ENCODE results near the gene UQCRC2. TPM values are rescaled to one million over a fixed set of nuclear protein-coding genes. Genes with fewer than 3 reads are reported as not detected.

UQCRC2 gene
- total RNA-seq, 4 donors from 2014 or later: 99.9 to 153 (median 140) TPM

DNA sequence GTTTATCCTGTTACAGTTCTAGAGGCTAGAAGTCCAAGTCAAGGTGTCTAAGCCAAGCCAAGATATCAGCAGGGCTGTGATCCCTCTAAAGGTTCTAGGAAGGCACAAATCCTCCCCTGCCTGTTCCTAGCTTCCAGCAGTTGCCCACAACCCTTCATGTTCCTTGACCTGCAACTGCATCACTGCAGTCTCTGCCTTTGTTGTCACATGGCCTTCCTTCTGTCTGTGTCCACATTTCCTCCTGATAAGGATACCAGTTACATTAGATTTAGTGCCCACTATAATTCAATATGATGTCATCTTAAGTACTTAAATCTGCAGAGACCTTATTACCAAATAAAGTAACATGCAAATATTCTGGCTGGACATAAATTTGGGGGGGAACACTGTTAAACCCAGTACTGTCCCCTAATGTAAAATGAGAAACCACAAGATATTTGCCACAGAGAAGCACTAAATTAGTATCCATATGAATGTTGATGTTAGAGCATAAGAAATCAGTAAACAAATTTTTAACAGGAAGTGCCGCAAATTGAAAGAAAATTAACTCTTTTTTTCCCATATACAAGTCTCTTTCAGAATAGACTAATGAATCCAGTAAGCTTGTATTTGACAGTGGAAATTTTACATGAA lies 4.7 kb downstream of the UQCRC2 start:
- no peak for TF ChIP-seq POLR2A (IDR thresholded peaks at IDR 0.05)
- intact Hi-C loops (cut with DNase I; ENCODE audit: low total_unique reads): no loop called here
- H3K4me3 ChIP-seq (ENCODE audit: low read depth, poor library complexity, severe bottlenecking): no peak overlapping the region
- 53 to 56% methylated on average over 1 of the region's 1 CpG for WGBS, 2 donors
- DNase-seq (ENCODE audit: low spot score in 2 of 2): no peak

DNA sequence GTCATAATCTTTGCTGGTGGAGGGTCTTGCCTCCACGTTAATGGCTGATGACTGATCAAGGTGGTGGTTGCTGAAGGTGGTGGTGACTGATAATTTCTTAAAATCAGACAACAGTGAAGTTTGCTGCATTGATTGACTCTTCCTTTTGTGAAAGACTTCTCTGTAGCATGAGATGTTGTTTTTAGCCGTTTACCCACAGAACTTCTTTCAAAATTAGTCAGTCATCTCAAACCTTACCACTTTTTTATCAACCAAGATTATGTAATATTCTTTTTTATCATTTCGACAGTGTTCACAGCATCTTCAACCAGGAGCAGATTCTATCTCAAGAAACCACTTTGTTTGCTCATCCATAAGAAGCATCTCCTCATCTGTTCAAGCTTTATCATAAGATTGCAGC lies 5.9 kb downstream of the UQCRC2 start:
- DNase-seq (ENCODE audit: low spot score in 2 of 2): no peak
- TF ChIP-seq, protein P1, sequence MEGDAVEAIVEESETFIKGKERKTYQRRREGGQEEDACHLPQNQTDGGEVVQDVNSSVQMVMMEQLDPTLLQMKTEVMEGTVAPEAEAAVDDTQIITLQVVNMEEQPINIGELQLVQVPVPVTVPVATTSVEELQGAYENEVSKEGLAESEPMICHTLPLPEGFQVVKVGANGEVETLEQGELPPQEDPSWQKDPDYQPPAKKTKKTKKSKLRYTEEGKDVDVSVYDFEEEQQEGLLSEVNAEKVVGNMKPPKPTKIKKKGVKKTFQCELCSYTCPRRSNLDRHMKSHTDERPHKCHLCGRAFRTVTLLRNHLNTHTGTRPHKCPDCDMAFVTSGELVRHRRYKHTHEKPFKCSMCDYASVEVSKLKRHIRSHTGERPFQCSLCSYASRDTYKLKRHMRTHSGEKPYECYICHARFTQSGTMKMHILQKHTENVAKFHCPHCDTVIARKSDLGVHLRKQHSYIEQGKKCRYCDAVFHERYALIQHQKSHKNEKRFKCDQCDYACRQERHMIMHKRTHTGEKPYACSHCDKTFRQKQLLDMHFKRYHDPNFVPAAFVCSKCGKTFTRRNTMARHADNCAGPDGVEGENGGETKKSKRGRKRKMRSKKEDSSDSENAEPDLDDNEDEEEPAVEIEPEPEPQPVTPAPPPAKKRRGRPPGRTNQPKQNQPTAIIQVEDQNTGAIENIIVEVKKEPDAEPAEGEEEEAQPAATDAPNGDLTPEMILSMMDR (IDR thresholded peaks at IDR 0.05): no peak
- no peak for TF ChIP-seq POLR2A (IDR thresholded peaks at IDR 0.05)
- H3K4me3 ChIP-seq (ENCODE audit: low read depth, poor library complexity, severe bottlenecking): no peak overlapping the region
- intact Hi-C loops (cut with DNase I; ENCODE audit: low total_unique reads): no loop called here
- WGBS, 2 donors: 78 to 81% methylated on average over 3 of the region's 3 CpGs

DNA sequence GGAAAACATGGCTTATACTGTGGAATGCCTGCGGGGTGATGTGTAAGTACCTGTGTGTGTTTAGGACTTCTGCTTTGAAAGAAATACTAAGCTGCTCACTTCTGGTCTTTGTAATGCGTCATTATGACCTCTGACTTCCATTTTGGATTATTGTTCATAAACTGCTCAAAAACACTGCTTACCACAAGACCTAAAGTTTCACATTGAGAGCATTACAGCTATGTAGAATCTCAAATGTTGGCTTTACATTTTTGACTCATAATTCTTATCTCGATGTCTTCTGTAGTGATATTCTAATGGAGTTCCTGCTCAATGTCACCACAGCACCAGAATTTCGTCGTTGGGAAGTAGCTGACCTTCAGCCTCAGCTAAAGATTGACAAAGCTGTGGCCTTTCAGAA lies 9.3 kb downstream of the UQCRC2 start:
- intact Hi-C loops (cut with DNase I; ENCODE audit: low total_unique reads): no loop called here
- no peak for DNase-seq (ENCODE audit: low spot score in 2 of 2)
- no peak overlapping the region for H3K4me3 ChIP-seq (ENCODE audit: low read depth, poor library complexity, severe bottlenecking)
- 93 to 94% methylated on average over 5 of the region's 5 CpGs for WGBS, 2 donors
- TF ChIP-seq POLR2A (IDR thresholded peaks at IDR 0.05): no peak

DNA sequence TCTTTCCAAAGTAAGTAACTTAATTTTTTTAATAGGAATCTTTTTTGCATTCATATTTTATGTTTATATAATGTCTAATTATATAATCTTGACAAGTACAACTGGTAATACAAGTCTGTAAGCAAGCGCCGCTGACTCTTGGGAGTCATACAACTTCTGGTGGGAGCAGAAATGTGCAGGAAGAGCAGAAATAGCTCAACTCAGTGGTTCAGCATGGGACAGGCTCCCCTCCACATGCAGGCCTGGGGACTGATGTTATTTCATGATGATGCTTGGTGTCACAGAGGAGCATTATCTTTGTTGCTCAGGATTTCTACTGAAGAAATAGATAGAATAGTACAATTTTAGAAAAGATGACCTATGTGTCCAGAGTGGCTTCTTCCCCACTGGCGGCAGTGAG lies 10.7 kb downstream of the UQCRC2 start:
- TF ChIP-seq POLR2A (IDR thresholded peaks at IDR 0.05): no peak
- TF ChIP-seq, protein P1 (IDR thresholded peaks at IDR 0.05): no peak
- intact Hi-C loops (cut with DNase I; ENCODE audit: low total_unique reads): no loop called here
- DNase-seq (ENCODE audit: low spot score in 2 of 2): no peak
- no peak overlapping the region for H3K4me3 ChIP-seq (ENCODE audit: low read depth, poor library complexity, severe bottlenecking)
- 74 to 83% methylated on average over 3 of the region's 3 CpGs for WGBS, 2 donors

DNA sequence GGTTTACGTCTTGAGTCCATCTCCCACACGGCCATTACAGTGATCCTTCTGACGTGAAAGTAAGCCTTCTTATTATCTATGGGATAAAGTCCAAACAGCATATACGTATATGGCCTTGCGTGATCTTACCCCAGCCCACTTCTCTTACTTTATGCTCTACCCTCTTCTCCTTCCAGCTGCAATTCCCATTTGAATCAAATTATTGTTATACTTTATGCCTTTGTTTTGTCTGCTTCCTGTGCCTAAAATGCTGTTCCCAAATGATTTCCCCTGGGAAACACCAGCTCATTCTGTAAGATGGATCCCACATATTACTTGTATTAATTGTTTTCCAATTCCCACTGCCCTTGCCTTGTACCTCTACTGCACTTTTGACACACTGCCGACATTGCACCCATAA lies 11.2 kb downstream of the UQCRC2 start:
- TF ChIP-seq, protein P1 (IDR thresholded peaks at IDR 0.05): no peak
- no peak for TF ChIP-seq POLR2A (IDR thresholded peaks at IDR 0.05)
- 84 to 93% methylated on average over 6 of the region's 6 CpGs for WGBS, 2 donors
- no peak overlapping the region for H3K4me3 ChIP-seq (ENCODE audit: low read depth, poor library complexity, severe bottlenecking)
- DNase-seq (ENCODE audit: low spot score in 2 of 2): no peak
- intact Hi-C loops (cut with DNase I; ENCODE audit: low total_unique reads): no loop called here

DNA sequence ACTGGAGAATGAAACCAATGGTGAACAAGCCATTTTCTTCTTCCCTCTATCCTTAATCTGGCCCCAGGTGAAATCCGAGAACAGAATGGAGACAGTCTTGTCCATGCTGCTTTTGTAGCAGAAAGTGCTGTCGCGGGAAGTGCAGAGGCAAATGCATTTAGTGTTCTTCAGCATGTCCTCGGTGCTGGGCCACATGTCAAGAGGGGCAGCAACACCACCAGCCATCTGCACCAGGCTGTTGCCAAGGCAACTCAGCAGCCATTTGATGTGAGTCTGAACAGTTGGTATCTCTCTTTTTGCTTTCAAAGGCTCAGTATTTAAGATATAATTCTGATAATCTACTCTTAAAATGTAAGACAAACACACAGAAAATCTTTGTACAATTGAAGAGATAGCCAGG lies 18.7 kb downstream of the UQCRC2 start:
- 94% methylated on average over 4 of the region's 4 CpGs for WGBS, 2 donors
- intact Hi-C loops (cut with DNase I; ENCODE audit: low total_unique reads): no loop called here
- DNase-seq (ENCODE audit: low spot score in 2 of 2): no peak
- H3K4me3 ChIP-seq (ENCODE audit: low read depth, poor library complexity, severe bottlenecking): no peak overlapping the region
- no peak for TF ChIP-seq POLR2A (IDR thresholded peaks at IDR 0.05)
- TF ChIP-seq, protein P1 (IDR thresholded peaks at IDR 0.05): no peak

DNA sequence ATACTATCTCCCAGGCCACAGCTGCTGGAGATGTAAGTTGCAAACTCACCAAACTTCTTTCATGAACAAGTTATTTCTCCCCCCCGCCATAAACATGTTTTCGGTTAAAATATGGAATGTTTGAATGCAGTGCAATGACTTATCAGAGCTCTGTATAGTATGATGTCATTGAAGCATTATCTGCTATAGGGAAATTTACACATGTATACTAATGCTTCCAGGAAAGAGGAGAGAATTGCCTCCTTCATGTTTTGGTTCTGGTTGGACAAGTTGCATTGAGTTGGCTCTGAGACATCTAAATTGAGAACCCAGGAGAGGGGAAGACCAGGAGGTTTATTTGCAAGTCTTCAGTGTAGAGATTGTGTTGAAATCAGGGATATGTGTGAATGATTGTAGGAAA lies 20.8 kb downstream of the UQCRC2 start:
- no peak overlapping the region for H3K4me3 ChIP-seq (ENCODE audit: low read depth, poor library complexity, severe bottlenecking)
- WGBS, 2 donors: 87 to 95% methylated on average over 2 of the region's 2 CpGs
- DNase-seq (ENCODE audit: low spot score in 2 of 2): no peak
- intact Hi-C loops (cut with DNase I; ENCODE audit: low total_unique reads): no loop called here
- TF ChIP-seq POLR2A (IDR thresholded peaks at IDR 0.05): no peak
- TF ChIP-seq, protein P1 (IDR thresholded peaks at IDR 0.05): no peak

Data from lower leg skin (tissue), 4 donors.